ENCODE data around the gene RAP1GAP2. TPM values are rescaled to one million over a fixed set of nuclear protein-coding genes. Genes with fewer than 3 reads are reported as not detected.

The RAP1GAP2 gene
- total and polyA plus RNA-seq, 2 experiments from 2014 or later = 0.74 to 3.8 TPM

- Histone ChIP-seq H3K9ac (no peak overlapping the region), H2AFZ (no peak overlapping the region), H3K9me2 (ENCODE audit: insufficient read depth) (no peaks in the 10 kb centered on the region), H3K79me2 (ENCODE audit: insufficient read depth) (no peaks in the 10 kb centered on the region), H3F3A (ENCODE audit: insufficient read depth) (peaks cover 7% of the 10 kb centered on the region), H3K27me3 (replicated peaks; ENCODE audit: insufficient read depth) (no peaks in the 10 kb centered on the region), H3K36me3 (ENCODE audit: low read depth) (no peaks in the 10 kb centered on the region), H3K4me3 (no peak overlapping the region), H4K20me1 (ENCODE audit: insufficient read depth) (no peaks in the 10 kb centered on the region), H3K9me3 (ENCODE audit: low read depth) (no peaks in the 10 kb centered on the region), H3K4me2 (ENCODE audit: unreplicated experiment) (peak overlapping the region; percentile 73), H3K4me1 (ENCODE audit: insufficient read depth) (peaks cover 16% of the 10 kb centered on the region), H3K27ac (no peak overlapping the region)
- DNase-seq = no peak
- WGBS, 2 experiments (ENCODE audit: low coverage in 1 of 2, low lambda C conversion rate in 2 of 2, missing lambda C conversion rate in 2 of 2) = 94% methylated on average over 17 of the region's 17 CpGs
- in situ Hi-C loops (cut with MboI) = no loop called here
- TF ChIP-seq EZH2 (IDR thresholded peaks at IDR 0.05; ENCODE audit: insufficient read depth, poor library complexity, severe bottlenecking) (no peak), EZH2phosphoT487 (IDR thresholded peaks at IDR 0.05; ENCODE audit: insufficient read depth, low read depth) (no peak)
These were observed 159.8 kb downstream of the RAP1GAP2 start for GRCh38 chr17:2955931-2956582.

GRCh38 chr17:2957631-2958286 lies 161.5 kb downstream of the RAP1GAP2 start:
- H3K9ac ChIP-seq = no peak overlapping the region

DNA sequence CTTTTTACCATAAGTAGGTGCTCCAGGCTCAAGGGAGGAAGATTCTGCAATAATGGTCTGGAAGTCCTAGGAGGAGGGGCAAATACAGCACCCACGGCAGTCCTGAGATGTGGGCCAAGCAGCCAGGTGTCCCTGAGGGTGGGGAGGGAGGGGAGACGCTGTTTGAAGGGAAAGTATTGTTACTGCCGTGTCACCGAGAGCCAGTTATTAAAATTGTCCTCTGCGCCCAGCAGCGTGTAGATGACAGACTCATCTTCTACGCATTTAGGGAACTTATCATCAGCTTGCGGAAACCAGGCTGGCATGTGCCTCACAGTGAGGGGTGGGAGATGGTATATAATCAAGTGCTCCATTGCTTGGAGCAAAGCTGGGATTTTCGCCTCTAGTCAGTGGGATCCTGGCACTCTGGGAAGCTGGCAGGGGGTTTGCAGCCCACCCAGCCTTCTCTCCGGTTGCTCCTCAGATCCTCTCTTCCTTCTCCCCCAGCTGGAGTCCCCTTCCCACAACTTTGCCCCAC lies 162.5 kb downstream of the RAP1GAP2 start:
- in situ Hi-C loops (cut with MboI) = no loop called here
- Histone ChIP-seq H4K20me1 (ENCODE audit: insufficient read depth) (no peaks in the 10 kb centered on the region), H3K79me2 (ENCODE audit: insufficient read depth) (no peaks in the 10 kb centered on the region), H3K27me3 (replicated peaks; ENCODE audit: insufficient read depth) (no peaks in the 10 kb centered on the region), H3K36me3 (ENCODE audit: low read depth) (no peaks in the 10 kb centered on the region), H3K9ac (no peak overlapping the region), H3F3A (ENCODE audit: insufficient read depth) (peaks cover 7% of the 10 kb centered on the region), H3K9me2 (ENCODE audit: insufficient read depth) (no peaks in the 10 kb centered on the region), H3K27ac (no peak overlapping the region), H3K4me3 (no peak overlapping the region), H2AFZ (no peak overlapping the region), H3K9me3 (ENCODE audit: low read depth) (no peaks in the 10 kb centered on the region), H3K4me1 (ENCODE audit: insufficient read depth) (peaks cover 16% of the 10 kb centered on the region), H3K4me2 (ENCODE audit: unreplicated experiment) (no peak overlapping the region)
- no peak for DNase-seq
- 88 to 91% methylated on average over 10 of the region's 10 CpGs for WGBS, 2 experiments (ENCODE audit: low coverage in 1 of 2, low lambda C conversion rate in 2 of 2, missing lambda C conversion rate in 2 of 2)
- TF ChIP-seq EZH2phosphoT487 (IDR thresholded peaks at IDR 0.05; ENCODE audit: insufficient read depth, low read depth) = no peak
- TF ChIP-seq EZH2 (IDR thresholded peaks at IDR 0.05; ENCODE audit: insufficient read depth, poor library complexity, severe bottlenecking) = no peak

More at GRCh38 chr17:2957631-2958286, 161.5 kb downstream of the RAP1GAP2 start:
- Histone ChIP-seq H3K9me2 (ENCODE audit: insufficient read depth) (no peaks in the 10 kb centered on the region), H3K4me3 (no peak overlapping the region), H3K36me3 (ENCODE audit: low read depth) (no peaks in the 10 kb centered on the region), H3K9me3 (ENCODE audit: low read depth) (no peaks in the 10 kb centered on the region), H3F3A (ENCODE audit: insufficient read depth) (peaks cover 7% of the 10 kb centered on the region), H3K79me2 (ENCODE audit: insufficient read depth) (no peaks in the 10 kb centered on the region), H3K4me2 (ENCODE audit: unreplicated experiment) (no peak overlapping the region), H3K27me3 (replicated peaks; ENCODE audit: insufficient read depth) (no peaks in the 10 kb centered on the region), H3K4me1 (ENCODE audit: insufficient read depth) (peaks cover 16% of the 10 kb centered on the region), H4K20me1 (ENCODE audit: insufficient read depth) (no peaks in the 10 kb centered on the region), H2AFZ (no peak overlapping the region), H3K27ac (no peak overlapping the region)
- in situ Hi-C loops (cut with MboI) = no loop called here
- 91 to 98% methylated on average over 12 of the region's 12 CpGs for WGBS, 2 experiments (ENCODE audit: low coverage in 1 of 2, low lambda C conversion rate in 2 of 2, missing lambda C conversion rate in 2 of 2)
- DNase-seq = peak; percentile 33
- TF ChIP-seq EZH2phosphoT487 (IDR thresholded peaks at IDR 0.05; ENCODE audit: insufficient read depth, low read depth) (no peak), EZH2 (IDR thresholded peaks at IDR 0.05; ENCODE audit: insufficient read depth, poor library complexity, severe bottlenecking) (no peak)

DNA sequence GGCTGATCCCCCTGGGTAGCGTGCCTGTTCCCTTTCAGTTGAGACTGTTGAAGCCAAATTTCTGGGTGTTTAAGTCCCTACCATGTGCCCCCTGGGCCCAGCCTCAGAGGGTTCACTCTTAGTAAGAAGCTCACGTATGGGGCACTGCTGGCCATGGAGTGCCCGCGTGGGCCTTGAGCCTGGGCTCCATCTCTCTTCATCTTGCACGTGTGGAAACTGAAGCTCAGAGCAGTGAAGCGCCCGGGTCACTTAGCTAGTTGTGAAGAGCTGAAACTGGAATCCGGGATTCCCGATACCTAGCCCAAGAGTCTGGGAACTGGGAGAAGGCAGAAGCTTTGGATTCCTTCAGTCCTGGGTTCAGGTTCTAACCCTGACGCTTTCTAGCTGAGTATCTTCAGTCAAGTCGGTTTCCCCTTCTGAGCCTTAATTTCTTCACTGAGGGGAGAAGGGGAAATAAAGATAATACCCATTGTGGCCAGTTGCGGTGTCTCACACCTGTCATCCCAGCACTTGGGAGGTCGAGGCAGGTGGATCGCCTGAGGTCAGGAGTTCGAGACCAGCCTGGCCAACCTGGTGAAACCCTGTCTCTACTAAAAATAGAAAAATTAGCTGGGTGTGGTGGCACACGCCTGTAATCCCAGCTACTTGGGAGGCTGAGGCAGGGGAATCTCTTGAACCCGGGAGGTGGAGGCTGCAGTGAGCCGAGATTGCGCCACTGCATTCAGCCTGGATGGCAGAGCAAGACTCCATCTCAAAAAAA lies 163.3 kb downstream of the RAP1GAP2 start:
- peaks cover 7% of the 10 kb centered on the region for H3F3A ChIP-seq (ENCODE audit: insufficient read depth)
- no peak for TF ChIP-seq EZH2 (IDR thresholded peaks at IDR 0.05; ENCODE audit: insufficient read depth, poor library complexity, severe bottlenecking)
- in situ Hi-C loops (cut with MboI) = no loop called here
- no peaks in the 10 kb centered on the region for H3K9me3 ChIP-seq (ENCODE audit: low read depth)
- H3K27ac ChIP-seq = no peak overlapping the region
- no peak overlapping the region for H3K4me3 ChIP-seq
- no peaks in the 10 kb centered on the region for H3K9me2 ChIP-seq (ENCODE audit: insufficient read depth)
- H3K9ac ChIP-seq = no peak overlapping the region
- H3K27me3 ChIP-seq (replicated peaks; ENCODE audit: insufficient read depth) = no peaks in the 10 kb centered on the region
- no peaks in the 10 kb centered on the region for H3K79me2 ChIP-seq (ENCODE audit: insufficient read depth)
- H3K36me3 ChIP-seq (ENCODE audit: low read depth) = no peaks in the 10 kb centered on the region
- no peak overlapping the region for H3K4me2 ChIP-seq (ENCODE audit: unreplicated experiment)
- H2AFZ ChIP-seq = no peak overlapping the region
- no peak for DNase-seq
- H4K20me1 ChIP-seq (ENCODE audit: insufficient read depth) = no peaks in the 10 kb centered on the region
- peaks cover 16% of the 10 kb centered on the region for H3K4me1 ChIP-seq (ENCODE audit: insufficient read depth)
- WGBS, 2 experiments (ENCODE audit: low coverage in 1 of 2, low lambda C conversion rate in 2 of 2, missing lambda C conversion rate in 2 of 2) = 94 to 95% methylated on average over 15 to 19 of the region's 19 CpGs
